Measurements from ENCODE around the gene KBTBD6. TPM values are rescaled to one million over a fixed set of nuclear protein-coding genes. Genes with fewer than 3 reads are reported as not detected.

KBTBD6 gene
- total and polyA plus RNA-seq, 8 donors: 1.8 to 4.4 (median 3.5) TPM

GRCh38 chr13:41162151-41162550 is 29.5 kb upstream of the KBTBD6 start:
- DNase-seq: no peak
- Histone ChIP-seq H3K27ac (no peak overlapping the region), H3K4me1 (no peaks in the 10 kb centered on the region), H3K4me3 (no peak overlapping the region), H3K9me3 (no peaks in the 10 kb centered on the region), H3K36me3 (no peaks in the 10 kb centered on the region), H3K27me3 (no peaks in the 10 kb centered on the region)
- 84 to 90% methylated on average over 3 of the region's 3 CpGs for WGBS, 2 donors
- TF ChIP-seq CTCF (IDR thresholded peaks at IDR 0.05): no peak
- no peak for ATAC-seq
- no peak for FAIRE-seq
- intact Hi-C loops (cut with DNase I): no loop called here

- no peak for DNase-seq
- intact Hi-C loops (cut with DNase I): no loop called here
- no peak for ATAC-seq
- H3K9me3 ChIP-seq: no peaks in the 10 kb centered on the region
- H3K27ac ChIP-seq: no peak overlapping the region
- H3K4me3 ChIP-seq: no peak overlapping the region
- no peaks in the 10 kb centered on the region for H3K27me3 ChIP-seq
- no peaks in the 10 kb centered on the region for H3K4me1 ChIP-seq
- TF ChIP-seq CTCF (IDR thresholded peaks at IDR 0.05): no peak
- no peak for FAIRE-seq
- no peaks in the 10 kb centered on the region for H3K36me3 ChIP-seq
Observed at GRCh38 chr13:41159174-41159573, 26.6 kb upstream of the KBTBD6 start.

GRCh38 chr13:41157048-41157717 is 24.6 kb upstream of the KBTBD6 start:
- FAIRE-seq: no peak
- H3K9me3 ChIP-seq: no peaks in the 10 kb centered on the region

GRCh38 chr13:41156620-41157019 is 24.0 kb upstream of the KBTBD6 start:
- TF ChIP-seq CTCF (IDR thresholded peaks at IDR 0.05): no peak
- Histone ChIP-seq H3K4me3 (no peak overlapping the region), H3K27me3 (no peaks in the 10 kb centered on the region), H3K27ac (no peak overlapping the region), H3K4me1 (no peaks in the 10 kb centered on the region), H3K36me3 (no peaks in the 10 kb centered on the region), H3K9me3 (no peaks in the 10 kb centered on the region)
- no peak for DNase-seq
- 64 to 75% methylated on average over 2 of the region's 2 CpGs for WGBS, 2 donors
- no peak for FAIRE-seq
- ATAC-seq: no peak
- intact Hi-C loops (cut with DNase I): no loop called here

More at GRCh38 chr13:41157048-41157717, 24.6 kb upstream of the KBTBD6 start:
- H3K4me3 ChIP-seq: no peak overlapping the region
- TF ChIP-seq CTCF (IDR thresholded peaks at IDR 0.05): no peak
- 96 to 97% methylated on average over 4 of the region's 4 CpGs for WGBS, 2 donors
- no peaks in the 10 kb centered on the region for H3K27me3 ChIP-seq
- H3K27ac ChIP-seq: no peak overlapping the region
- intact Hi-C loops (cut with DNase I): no loop called here
- no peaks in the 10 kb centered on the region for H3K36me3 ChIP-seq
- ATAC-seq (no peak), DNase-seq (no peak)
- no peaks in the 10 kb centered on the region for H3K4me1 ChIP-seq

GRCh38 chr13:41154042-41154441 is 21.4 kb upstream of the KBTBD6 start:
- no peak for TF ChIP-seq CTCF (IDR thresholded peaks at IDR 0.05)
- intact Hi-C loops (cut with DNase I): no loop called here

More at GRCh38 chr13:41154042-41154441, 21.4 kb upstream of the KBTBD6 start:
- no peak for DNase-seq
- FAIRE-seq: no peak
- no peaks in the 10 kb centered on the region for H3K36me3 ChIP-seq
- H3K4me3 ChIP-seq: no peak overlapping the region
- no peaks in the 10 kb centered on the region for H3K4me1 ChIP-seq
- no peaks in the 10 kb centered on the region for H3K9me3 ChIP-seq
- H3K27ac ChIP-seq: no peak overlapping the region
- no peaks in the 10 kb centered on the region for H3K27me3 ChIP-seq
- no peak for ATAC-seq

All from pancreas (tissue), 10 donors.